Amniotic stem cell (primary cell): Measurements from ENCODE around the gene KANK4.
A peak's percentile ranks its signal among the peaks of the same experiment; 100 is the strongest.

Source experiments
- DNase-seq: peaks from one replicate; lab custom pipeline; 2025; lab: John Stamatoyannopoulos, UW

Gene KANK4

DNA sequence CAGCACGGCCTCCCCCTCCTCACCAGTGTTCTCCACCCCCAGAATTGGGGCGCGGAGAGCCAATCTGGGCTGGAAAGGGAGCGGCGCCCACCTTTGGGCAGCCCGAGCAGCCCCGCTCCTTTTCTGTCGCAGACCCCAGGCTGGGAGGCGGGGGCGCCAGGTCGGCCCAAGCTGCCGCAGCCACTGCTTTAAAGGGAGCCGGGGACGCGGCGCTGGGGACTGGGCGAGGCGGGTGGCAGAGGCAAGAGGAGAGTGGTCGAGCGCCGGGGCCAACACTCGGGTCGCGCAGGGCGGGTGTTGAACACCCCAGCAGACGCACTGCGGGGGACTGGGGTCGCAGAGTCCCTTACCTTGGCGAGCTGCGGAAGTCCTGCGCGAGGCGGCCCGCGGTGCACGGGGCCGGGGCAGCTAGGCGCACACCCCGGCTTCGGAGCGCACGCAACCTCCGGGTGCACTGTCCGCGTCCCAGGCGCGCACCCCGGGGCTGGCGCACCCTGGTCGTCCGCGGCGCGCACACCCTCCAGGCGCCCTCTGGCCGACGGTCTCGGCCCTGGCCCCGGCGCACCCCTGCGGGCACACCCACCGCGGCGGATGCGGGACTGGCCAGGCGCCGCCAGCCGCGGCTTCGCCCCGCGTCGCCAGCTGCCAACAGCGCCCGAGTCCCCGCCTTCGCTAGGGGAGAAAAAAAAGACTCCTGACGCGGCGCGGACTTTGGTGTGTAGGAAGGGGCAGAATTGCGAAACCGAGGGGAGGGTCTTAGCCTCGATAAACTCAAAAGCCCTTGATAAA is at the start of gene KANK4:
KANK4 (minus strand) TSS at position 679 of the 789 bp plus-strand sequence. CDS start 37,870 bp downstream, outside the sequence.
- no peak for DNase-seq

DNA sequence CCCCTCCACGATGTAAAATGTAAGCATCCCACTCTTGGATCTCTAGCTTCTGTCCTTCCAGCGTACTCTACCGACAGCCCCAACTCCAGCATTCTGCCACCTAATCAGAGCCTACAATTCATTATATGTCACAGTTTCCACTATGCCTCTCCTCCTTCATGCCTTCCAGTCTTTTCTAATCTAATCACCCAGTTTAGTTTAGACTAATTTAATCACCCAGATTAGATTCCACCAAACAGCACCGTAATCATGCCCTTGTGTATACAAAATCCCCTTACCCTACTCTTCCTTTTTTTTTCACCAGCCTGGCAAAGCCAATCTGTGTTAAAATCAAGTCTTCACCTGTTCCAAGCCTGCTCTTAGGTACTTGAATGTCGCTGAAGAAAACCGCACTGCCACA is 49.8 kb upstream of the KANK4 start:
- no peak for DNase-seq

DNA sequence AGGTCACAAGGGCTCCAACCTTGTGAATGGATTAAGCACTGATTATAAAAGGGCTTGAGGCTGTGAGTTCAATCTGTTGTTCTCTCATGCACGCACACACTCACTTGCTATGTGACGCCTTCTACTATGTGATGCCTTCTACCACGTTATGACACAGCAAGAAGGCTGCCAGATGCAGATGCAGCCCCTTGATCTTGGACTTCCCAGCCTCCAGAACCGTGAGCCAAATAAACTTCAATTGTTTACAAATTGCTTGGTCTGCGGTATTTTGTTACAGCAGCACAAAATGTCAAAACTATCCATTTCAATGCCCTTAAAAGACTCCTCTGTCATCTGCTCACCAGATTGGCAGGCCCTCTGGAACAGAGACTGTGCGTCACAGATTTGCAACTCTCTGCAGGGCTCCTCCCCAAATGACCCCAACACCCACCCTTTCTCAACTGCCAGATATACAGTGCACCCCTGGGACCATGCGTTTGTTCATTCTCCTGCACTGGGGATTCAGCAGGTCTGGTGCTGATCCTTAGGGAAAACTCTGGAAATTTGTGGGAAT is 47.8 kb upstream of the KANK4 start:
- no peak for DNase-seq

DNA sequence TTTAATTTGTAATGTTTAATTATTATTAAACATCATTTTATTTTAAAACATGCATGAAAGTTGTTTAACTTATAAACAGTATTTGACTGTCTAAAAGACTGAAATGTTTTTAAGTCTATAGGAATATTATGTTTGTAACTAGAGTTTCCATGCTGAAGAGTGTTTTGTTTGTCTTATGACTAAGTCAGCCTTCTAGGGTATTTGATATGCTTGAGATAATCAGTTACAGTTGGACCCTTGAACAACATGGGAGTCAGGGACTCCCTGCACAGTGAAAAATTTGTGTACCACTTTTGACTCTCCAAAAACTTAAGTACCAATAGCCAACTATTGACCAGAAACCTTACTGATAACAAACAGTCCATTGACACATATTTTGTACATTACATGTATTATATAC is 45.5 kb upstream of the KANK4 start:
- DNase-seq: no peak

DNA sequence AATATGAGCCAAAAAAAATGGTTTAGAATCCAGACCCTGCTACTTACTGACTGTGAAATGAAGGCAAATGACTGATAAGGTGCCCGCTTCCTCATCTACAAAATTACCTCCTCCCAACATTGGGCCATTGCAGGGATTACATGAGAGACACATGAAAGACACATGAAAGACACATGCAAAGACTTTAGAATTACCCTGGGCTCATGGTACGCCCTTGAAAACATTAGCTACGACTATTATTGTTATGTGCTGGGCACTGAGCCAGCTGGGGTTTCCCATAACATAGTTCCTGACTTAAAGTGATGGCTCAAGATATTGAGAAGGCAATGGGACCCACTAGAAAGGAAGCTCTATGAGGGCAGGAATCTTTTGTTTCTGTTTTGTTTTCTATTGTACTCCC is 43.7 kb upstream of the KANK4 start:
- DNase-seq: no peak

DNA sequence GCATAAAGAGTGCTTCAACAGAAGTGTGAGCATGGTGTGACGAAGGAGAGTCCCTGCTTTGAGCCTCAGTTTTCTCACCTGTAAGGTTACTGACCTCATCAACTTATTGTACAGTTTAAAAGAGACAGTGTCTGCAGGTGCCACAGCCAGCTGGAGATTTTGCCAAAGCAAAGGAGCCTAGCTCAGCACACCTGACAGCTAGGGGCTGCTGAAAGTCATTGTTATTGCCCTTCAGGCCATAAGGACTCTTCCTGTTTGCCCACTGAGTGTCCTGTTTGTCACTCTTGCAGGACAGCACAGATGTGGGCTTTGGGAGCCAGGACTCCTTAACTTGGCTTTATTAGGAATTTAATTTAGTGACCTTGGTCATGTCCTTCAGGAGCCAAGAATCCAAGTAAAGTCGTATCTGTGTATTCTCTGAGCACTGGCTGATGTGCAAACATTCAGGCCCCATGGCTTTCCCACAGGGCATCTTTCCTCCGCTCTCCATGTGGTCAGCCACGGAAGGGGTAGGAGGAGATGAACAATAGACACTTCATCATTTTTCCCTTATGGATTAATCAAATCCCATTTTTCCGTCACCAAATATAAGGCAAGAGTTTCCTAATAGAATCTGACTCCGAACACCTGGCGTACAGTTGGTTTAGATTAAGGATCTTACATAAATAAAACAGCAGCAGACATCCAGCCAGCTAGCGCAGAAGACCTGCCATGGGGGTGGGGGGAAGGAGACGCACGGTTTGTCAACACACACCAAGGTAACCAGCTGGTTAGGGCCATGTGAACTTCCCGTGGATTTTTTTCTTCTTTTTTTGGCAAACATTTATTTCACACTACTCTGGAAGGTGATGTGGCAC is 43.1 kb upstream of the KANK4 start:
- no peak for DNase-seq

DNA sequence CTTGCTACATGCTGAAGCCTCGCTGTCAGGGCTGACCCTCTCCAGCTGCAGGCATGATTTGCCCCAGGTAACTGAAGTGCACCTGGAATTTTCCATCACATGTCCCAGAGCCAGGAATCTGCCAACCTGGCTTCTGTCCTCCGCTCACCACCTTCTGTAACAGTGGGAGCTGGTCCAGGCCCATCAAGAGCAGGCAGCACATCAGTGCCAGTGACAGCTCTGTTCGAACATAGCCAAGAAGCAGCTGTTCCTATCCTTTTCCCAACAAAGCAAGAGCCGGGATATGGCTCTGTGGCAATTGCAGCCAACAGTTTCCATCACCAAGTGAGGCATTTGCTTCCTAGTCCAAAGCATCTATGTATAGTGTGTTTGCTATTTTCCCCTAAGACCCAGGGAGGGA is 42.2 kb upstream of the KANK4 start:
- no peak for DNase-seq

DNA sequence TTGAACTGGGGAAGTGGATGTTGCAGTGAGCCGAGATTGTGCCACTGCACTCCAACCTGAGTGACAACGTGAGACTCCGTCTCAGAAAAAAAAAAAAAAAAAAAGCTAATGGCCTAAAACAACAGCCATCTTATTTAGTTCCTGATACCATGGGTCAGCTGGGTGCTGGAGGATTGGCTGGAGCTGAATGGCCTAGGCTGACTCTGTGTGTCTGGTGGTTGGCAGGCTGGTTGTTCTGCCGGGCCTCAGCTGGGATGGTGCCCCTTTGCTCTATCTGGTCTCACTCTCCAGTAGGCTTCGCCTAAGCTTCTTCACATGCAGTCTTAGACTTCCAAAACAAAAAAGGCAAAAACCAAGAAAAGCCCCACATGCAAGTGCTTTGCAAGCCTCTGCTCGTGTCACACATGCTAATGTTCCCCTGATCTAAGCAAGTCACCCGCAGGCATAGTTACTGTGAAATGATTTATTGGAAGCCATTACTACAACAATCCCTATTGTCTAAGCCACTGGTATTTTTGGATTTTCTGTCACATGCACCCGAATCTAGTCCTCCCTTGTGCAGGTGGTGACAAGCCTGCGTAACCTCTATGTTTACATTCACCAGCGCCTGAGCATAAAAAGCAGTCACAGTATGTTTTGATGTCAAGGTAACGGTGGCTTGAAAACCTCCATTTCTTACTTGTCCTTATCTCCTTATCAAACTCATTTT is 39.6 kb upstream of the KANK4 start:
- DNase-seq: no peak

DNA sequence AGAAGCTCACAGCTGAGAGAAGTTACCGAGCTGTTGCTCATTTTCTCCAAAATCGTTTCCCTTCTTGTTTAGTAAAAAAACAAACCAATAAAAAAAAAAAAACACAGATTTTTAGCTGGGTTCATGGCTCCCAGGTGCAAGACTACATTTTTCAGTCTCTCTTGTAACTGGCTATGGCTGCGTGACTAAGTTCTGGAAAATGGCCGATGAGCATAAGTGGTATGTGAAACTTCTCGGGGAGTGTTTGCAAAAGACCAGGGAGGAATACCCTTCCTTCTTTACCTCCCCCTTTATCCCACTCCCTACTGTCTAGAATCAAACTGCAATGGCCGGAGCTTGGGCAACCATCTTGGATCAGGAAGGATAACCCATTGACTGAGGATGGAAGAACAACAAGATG is 38.7 kb upstream of the KANK4 start:
- DNase-seq: no peak

DNA sequence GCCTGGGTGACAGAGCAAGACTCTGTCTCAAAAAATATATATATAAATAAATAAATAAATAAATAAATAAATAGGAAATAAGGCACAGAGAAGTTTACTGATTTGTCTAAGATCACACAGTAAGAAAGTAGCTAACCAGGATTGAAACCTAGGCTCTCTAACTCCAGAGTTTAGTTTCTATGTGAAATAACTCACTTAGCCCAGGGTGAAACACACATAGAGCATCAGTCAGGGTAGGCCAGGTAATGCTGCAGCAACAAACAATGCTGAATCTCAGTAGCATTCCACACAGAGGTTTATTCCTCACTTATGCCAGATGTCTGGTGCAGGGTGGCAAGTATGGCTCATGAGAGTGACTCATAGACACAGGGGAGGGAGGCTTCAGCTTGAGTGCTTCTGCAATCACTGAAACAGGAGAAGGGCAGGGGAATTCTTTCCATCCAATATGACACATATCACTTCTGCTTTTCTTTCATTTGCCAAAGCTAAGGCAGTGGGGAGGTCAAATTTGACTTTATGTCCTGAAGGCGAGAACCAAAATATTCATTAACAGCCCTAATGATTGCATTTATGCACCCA is 37.1 kb upstream of the KANK4 start:
- DNase-seq: peak; percentile 80

DNA sequence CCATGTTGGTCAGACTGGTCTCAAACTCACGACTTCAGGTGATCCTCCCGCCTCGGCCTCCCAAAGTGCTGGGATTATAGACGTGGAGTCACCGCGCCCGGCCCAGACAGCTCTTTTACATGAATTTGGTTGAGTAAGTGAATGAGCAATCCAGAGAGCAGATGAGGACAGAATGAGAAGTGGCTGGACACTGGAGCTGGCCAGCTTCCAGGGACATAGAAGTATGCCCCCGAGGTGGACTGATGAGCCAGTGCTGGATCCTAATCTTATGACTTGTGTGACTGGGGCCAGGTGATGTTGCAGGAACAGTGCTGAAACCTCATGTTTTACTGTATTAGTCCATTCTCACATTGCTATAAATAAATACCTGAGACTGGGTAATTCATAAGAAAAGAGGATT is 35.9 kb upstream of the KANK4 start:
- DNase-seq: no peak

DNA sequence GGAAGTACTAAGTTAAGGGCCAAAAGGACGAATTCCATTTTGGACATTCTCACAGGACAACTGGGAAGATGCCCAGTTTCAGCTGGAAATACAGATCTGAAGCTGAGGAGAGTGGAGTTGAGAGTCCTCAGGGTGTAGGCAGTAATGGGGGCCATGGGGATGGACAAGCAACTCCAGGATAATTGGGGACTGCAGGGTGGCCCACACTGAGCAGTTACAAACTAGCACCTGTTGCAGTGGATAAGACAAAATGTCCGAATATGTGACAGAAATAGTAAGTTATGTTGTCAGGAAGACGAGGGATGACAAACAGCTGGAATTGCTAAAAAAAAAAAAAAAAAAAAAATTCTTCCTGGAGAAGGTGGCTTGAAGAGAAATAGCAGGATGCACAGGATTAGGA is 34.6 kb upstream of the KANK4 start:
- no peak for DNase-seq

DNA sequence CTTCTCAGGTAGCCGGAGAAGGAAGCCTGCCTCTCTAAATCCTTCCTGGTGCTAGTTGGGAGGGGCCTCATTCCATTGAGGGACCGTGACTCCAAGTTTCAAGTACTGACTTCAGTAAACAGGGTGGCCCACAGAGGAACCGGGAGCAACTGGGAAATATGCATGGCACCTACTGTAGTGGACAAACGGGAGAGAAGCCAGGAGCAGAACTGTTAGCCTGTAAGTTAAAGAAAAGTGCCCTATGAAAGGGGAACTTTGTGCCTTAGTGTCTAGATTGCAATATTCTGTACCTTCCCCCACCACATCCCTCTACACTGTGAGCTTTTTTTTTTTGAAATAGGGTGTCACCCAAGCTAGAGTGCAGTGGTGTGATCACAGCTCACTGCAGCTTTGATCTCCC is 33.2 kb upstream of the KANK4 start:
- DNase-seq: no peak

DNA sequence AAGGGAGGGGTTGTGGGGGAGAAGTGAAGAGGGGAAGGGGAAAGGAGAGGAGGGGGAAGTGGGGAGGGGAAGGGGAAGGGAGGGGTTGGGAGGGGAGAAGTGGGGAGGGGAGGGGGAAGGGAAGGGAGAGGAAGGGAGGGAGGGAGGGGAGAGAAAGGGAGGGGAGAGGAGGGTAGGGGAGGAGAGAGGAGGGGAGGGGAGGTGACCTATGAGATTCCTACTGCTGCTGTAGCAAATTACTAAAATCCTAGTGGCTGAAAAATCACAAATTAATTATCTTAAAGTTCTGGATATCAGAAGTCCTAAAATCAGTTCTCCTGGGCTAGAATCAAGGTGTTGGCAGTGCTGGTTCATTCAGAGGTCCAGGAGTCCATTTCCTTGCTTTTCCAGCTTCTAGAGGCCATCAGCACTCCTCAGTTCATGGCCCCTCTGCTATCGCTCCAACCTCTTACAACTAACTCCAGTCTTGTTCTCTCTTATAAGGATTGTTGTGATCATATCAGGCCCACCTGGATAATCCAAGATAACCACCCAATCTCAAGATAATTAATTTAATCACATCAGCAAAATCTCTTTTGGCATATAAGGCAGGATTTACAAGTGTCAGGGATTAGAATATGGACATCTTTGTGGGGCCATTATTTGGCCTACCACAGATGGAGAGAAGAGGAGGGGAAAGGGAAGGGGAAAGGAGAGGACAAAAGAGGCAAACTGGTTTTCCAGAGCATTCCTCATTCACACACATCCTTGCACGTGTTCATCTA is 30.4 kb upstream of the KANK4 start:
- no peak for DNase-seq

DNA sequence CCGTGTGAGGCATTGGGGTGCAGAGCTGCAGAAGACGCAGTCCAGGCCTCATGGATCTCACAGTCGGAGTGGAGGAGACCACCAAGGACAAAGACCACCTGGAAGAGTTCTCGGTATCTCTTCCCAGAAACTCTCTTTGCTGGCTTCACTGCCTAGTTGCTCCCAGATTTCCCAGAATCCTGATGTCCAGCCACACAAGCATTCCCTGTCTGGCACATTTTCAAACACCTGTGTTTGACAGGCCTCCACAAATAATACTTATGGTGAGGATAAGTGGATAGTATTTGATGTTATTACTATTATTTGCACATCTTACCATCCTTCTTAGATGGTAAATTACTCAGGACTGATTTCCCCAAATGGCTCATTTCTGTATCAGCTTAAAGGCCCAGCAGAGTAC is 27.7 kb upstream of the KANK4 start:
- no peak for DNase-seq

DNA sequence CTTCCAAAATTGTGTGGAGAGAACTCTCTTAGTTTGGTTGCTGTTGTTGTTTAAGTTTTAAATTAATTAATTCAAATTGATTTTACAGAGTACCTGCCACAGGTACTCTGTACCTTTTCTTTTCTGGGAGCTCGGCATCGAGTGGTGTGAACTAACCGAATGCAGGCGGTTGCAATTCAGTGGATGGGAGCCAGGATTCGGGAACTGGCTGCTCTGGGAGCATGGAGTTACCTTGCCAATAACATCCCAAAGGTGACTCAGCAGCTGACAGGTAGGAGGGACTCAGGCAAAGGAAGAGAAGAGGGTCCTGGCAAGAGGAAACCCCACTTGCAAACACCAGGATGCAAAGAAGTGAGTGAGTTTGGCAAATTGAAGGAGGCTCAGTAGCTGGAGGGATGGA is 24.7 kb upstream of the KANK4 start:
- DNase-seq: no peak

DNA sequence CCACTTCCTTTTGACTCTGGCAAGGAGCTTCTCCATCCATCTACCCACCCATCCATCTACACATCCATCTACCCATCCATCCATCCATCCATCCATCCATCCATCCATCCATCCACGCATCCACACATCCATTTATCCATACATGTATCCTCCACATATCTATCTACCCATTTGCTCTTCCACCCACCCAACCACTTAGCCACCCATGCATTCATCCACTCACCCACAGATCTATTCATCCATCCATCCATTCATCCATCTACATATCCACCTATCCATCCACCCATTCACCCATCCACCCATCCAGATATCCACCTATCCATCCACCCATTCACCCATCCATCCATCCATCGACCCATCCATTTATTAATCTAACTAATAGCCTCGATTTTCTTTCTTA is 23.0 kb upstream of the KANK4 start:
- no peak for DNase-seq

DNA sequence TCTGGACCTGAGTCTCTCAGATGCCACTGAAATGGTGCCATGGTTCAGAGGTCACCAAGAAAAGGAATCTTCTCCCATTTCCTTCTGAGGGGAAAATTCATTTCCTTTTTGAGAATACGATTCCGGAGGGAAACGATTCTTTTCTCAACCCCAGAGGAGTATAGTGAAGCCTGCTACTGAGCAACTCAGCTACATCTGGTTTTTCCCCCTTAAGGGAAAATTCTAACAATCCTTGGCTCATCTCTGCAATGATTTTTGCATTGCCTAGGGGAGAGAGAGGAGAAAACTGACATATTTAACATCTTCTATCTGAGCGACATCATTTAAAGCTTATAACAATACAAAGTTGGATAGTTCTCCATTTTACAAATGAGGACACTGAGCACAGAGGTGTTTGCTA is 22.4 kb upstream of the KANK4 start:
- DNase-seq: no peak

DNA sequence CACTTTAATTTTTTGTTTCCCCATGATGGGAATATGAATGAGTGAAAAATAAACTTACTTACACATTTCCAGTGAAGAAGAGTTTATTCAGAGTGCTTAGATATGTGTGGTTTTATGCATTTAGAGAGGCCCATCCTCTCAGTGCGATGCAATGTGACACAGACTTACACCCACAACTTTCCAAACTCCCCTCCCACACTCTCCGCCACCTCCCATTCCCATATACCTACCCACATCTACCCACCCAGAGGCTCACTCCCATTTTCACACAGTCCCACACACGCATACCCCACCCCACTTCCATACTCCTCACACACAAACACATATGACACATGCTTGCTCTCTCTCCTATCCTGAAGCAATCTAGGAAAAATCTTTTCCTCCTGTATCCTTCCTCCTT is 21.9 kb upstream of the KANK4 start:
- no peak for DNase-seq

DNA sequence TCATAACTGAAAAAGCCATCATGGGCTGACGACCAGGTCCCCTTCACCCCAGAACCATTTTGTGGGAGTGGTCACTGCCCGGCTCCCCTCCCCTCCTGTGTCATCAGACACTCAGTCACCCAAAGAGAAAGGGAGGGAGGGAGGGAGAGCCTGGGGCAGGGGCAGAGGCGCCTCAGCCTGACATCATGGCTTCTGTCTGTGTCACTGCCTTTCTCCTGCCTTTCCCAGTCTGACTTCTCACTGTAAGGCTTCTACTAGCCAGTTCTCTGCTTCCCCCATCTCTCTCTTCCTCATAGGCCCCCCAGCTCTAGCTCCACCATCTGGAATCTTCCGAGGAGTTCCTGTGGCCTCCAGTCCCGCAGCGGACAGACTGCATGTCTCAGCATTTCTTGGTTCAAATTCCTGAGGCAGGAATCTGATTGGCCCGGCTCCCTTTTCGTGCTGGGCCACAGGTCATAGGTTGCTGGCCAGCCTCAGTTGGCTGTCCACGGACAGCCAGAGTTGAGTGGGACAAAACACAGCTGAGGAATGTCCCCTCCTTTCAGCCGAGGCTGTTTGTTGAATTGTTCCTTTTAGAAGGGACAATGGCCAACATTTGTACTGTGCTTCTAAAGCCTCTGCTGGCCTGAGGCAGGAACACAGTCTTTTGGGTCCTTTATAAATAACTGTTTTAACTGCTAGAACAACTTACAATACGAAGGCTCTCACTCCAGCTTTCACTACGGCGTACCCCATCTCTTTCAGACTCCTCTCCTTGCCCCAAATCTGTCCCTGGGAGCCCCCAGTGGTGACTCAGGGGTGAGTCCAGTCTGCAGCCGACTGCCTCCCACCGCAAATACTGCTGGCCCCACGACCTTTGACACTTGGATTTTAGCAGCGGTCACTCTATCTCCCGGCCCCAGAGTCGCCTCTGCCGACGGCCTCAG is 18.7 kb upstream of the KANK4 start:
- no peak for DNase-seq
